Upper lobe of right lung (tissue), 1 donor: Measurements from ENCODE around the gene ZNF728. TPM values are rescaled to one million over a fixed set of nuclear protein-coding genes. Genes with fewer than 3 reads are reported as not detected.
"Not testable (repeated sequence)": the region's sequence is repeated elsewhere in the genome, so short reads cannot be mapped to it uniquely, and the experiment has no call there.

Experiments used
- ATAC-seq: fragments of 200-7000 bp; cut with Tn5 transposase; one replicate; pipeline ENCODE4 v1.9.1; 2020; ENCODE audit warnings: mild to moderate bottlenecking, moderate library complexity
- DNase-seq: peaks from one replicate; pipeline ENCODE4 v3.0.0-alpha.2; 2020
- H3K27ac ChIP-seq: fragments of 200-600 bp; one replicate; pipeline ENCODE4 v1.8.0; 2022
- H3K27me3 ChIP-seq: fragments of 200-600 bp; one replicate; pipeline ENCODE4 v1.8.0; 2022; ENCODE audit warnings: mild to moderate bottlenecking
- H3K36me3 ChIP-seq: fragments of 200-600 bp; one replicate; pipeline ENCODE4 v1.8.0; 2022
- H3K4me1 ChIP-seq: fragments of 200-600 bp; one replicate; pipeline ENCODE4 v1.8.0; 2022
- H3K4me3 ChIP-seq: fragments of 200-600 bp; one replicate; pipeline ENCODE4 v1.8.0; 2022; ENCODE audit warnings: mild to moderate bottlenecking
- H3K9me3 ChIP-seq: fragments of 200-600 bp; one replicate; pipeline ENCODE4 v1.8.0; 2022
- CTCF ChIP-seq: fragments of 200-600 bp; IDR thresholded peaks from one replicate; pipeline ENCODE4 v1.8.0; 2022; ENCODE audit warnings: antibody characterized with exemption
- intact Hi-C: fragments of 100-400 bp; cut with DNase I; formaldehyde crosslinking; loops from one replicate; pipeline ENCODE4 v1.11.0; 2022
- total RNA-seq: library from RNA; stranded (reverse); fragmentation: NEBNext Ultra II Directional; extraction: Animal tissue kit (Norgen Biotek cat#: 25700); gene quantifications from one replicate; pipeline ENCODE4 v1.2.1, GENCODE V29; 2021
- donor health status: DM: no; HTN: yes; CAD: no; lungs with severe emphysema.

The ZNF728 gene
- total RNA-seq, 1 donor from 2014 or later = 0.96 TPM

GRCh38 chr19:23015660-23016059, 12.7 kb upstream of the ZNF728 start:
- Histone ChIP-seq H3K36me3 (no peaks in the 10 kb centered on the region), H3K27ac (no peak overlapping the region), H3K4me1 (no peaks in the 10 kb centered on the region), H3K27me3 (no peaks in the 10 kb centered on the region), H3K9me3 (no peaks in the 10 kb centered on the region), H3K4me3 (no peak overlapping the region)
- intact Hi-C loops = no loop called here
- TF ChIP-seq CTCF = no peak
- no peak for DNase-seq
- no peak for ATAC-seq

- ATAC-seq, H3K27ac ChIP-seq, intact Hi-C loops, H3K9me3 ChIP-seq, H3K36me3 ChIP-seq, H3K4me3 ChIP-seq, H3K27me3 ChIP-seq, DNase-seq, H3K4me1 ChIP-seq: not testable (repeated sequence)
Measured at GRCh38 chr19:22994957-22995356, 8.0 kb downstream of the ZNF728 start.

GRCh38 chr19:22976248-22976647, 26.7 kb downstream of the ZNF728 start:
- no peak for ATAC-seq
- no peaks in the 10 kb centered on the region for H3K4me1 ChIP-seq
- intact Hi-C loops = no loop called here
- no peak for DNase-seq
- no peaks in the 10 kb centered on the region for H3K27me3 ChIP-seq
- no peak overlapping the region for H3K27ac ChIP-seq
- no peaks in the 10 kb centered on the region for H3K36me3 ChIP-seq
- peaks cover 66% of the 10 kb centered on the region for H3K9me3 ChIP-seq
- no peak overlapping the region for H3K4me3 ChIP-seq
- no peak for TF ChIP-seq CTCF

GRCh38 chr19:22975546-22976136, 27.3 kb downstream of the ZNF728 start:
- DNase-seq, H3K27me3 ChIP-seq, H3K4me1 ChIP-seq, H3K4me3 ChIP-seq, H3K36me3 ChIP-seq, H3K27ac ChIP-seq, ATAC-seq, intact Hi-C loops: not testable (repeated sequence)
- peaks cover 70% of the 10 kb centered on the region for H3K9me3 ChIP-seq

GRCh38 chr19:22945560-22945959, 57.4 kb downstream of the ZNF728 start:
- no peak overlapping the region for H3K27ac ChIP-seq
- H3K4me1 ChIP-seq = no peaks in the 10 kb centered on the region
- no peak overlapping the region for H3K4me3 ChIP-seq
- peaks cover 25% of the 10 kb centered on the region for H3K9me3 ChIP-seq
- intact Hi-C loops = no loop called here
- ATAC-seq (no peak), DNase-seq (no peak)
- no peaks in the 10 kb centered on the region for H3K27me3 ChIP-seq
- no peak for TF ChIP-seq CTCF
- H3K36me3 ChIP-seq = no peaks in the 10 kb centered on the region

- Histone ChIP-seq H3K4me3 (no peak overlapping the region), H3K9me3 (no peaks in the 10 kb centered on the region), H3K36me3 (no peaks in the 10 kb centered on the region), H3K4me1 (no peaks in the 10 kb centered on the region), H3K27ac (no peak overlapping the region), H3K27me3 (no peaks in the 10 kb centered on the region)
- ATAC-seq = no peak
- DNase-seq = no peak
- intact Hi-C loops = no loop called here
- TF ChIP-seq CTCF = no peak
Measured at GRCh38 chr19:22935151-22935550, 67.8 kb downstream of the ZNF728 start.

GRCh38 chr19:22927576-22927975, 75.4 kb downstream of the ZNF728 start:
- H3K4me1 ChIP-seq, H3K27ac ChIP-seq, H3K9me3 ChIP-seq, DNase-seq, H3K36me3 ChIP-seq, H3K27me3 ChIP-seq, intact Hi-C loops, ATAC-seq, H3K4me3 ChIP-seq: not testable (repeated sequence)

GRCh38 chr19:22925181-22925580, 77.8 kb downstream of the ZNF728 start:
- intact Hi-C loops, H3K4me3 ChIP-seq, H3K27me3 ChIP-seq, ATAC-seq, H3K4me1 ChIP-seq, H3K36me3 ChIP-seq, H3K9me3 ChIP-seq, H3K27ac ChIP-seq, DNase-seq: not testable (repeated sequence)
